Activated CD4-positive, alpha-beta T cell treated with anti-CD3 and anti-CD28 coated beads, Interleukin-2, amount 10 ng/mL, durations not matched to agents 7 days and 5 days (primary cell): ENCODE measurements around the gene MED8. TPM values are rescaled to one million over a fixed set of nuclear protein-coding genes. Genes with fewer than 3 reads are reported as not detected.

ENCODE experiments used
- microRNA-seq: library from miRNA; unstranded; fragments of <30 nt; microRNA quantifications from one replicate; pipeline ENCODE4 v1.2.0, GENCODE V29; 2021; ENCODE audit warnings: borderline microRNAs expressed, borderline replicate concordance
- total RNA-seq, 2 experiments: library from RNA; stranded (reverse); gene quantifications; one replicate each; pipeline ENCODE4 v1.2.3, GENCODE V29; 2021

MED8 gene
- total RNA-seq, 2 experiments from 2014 or later = 30.2 to 33.3 TPM

Small RNAs within 50 kb of the gene (microRNA-seq; reads per million reads assigned to microRNA genes)
- gene MIR6734 = 1.5 reads per million

Other genes with a start within 250 kb of the MED8 start
- 10 to 100 TPM; 40.5 to 45.8 TPM for gene EBNA1BP2, start 217.5 kb downstream of the MED8 start, total RNA-seq
- gene CFAP57, start 217.5 kb downstream of the MED8 start, total RNA-seq = not detected
- not detected for gene TMEM125, start 119.8 kb downstream of the MED8 start, total RNA-seq
- gene C1orf210, start 104.2 kb downstream of the MED8 start, total RNA-seq = not detected
- gene TIE1, start 88.8 kb downstream of the MED8 start, total RNA-seq = not detected
- gene MPL, start 52.0 kb downstream of the MED8 start, total RNA-seq = not detected
- gene CDC20, start 30.8 kb downstream of the MED8 start, total RNA-seq = 100 to 1,000 TPM; 176 to 188 TPM
- gene ELOVL1, start 21.8 kb downstream of the MED8 start, total RNA-seq = 10 to 100 TPM; 77.1 to 85.0 TPM
- 10 to 100 TPM; 66.6 to 74.3 TPM for gene SZT2, start 99 bp upstream of the MED8 start, total RNA-seq
- 10 to 100 TPM; 20.6 to 25.8 TPM for gene HYI, start 64.1 kb upstream of the MED8 start, total RNA-seq
- under 1 TPM; 0.37 to 0.42 TPM for gene PTPRF, start 141.1 kb upstream of the MED8 start, total RNA-seq